HG03558 (cell line): ENCODE data around the gene HSD17B3.
"Not testable (repeated sequence)": the region's sequence is repeated elsewhere in the genome, so short reads cannot be mapped to it uniquely, and the experiment has no call there.

ENCODE experiments used
- ATAC-seq: cut with Tn5 transposase; IDR thresholded peaks from one replicate; pipeline ENCODE4 v1.9.1; 2021; ENCODE audit warnings: moderate number of reproducible peaks; ENCODE audit not compliant: unreplicated experiment; ENCODE audit errors: extremely low read depth

The HSD17B3 gene

GRCh38 chr9:96302021-96302420 is at the start of gene HSD17B3:
Gene HSD17B3 (minus strand): TSS chr9:96302176. CDS start chr9:96302104, 72 bp downstream.
- ATAC-seq = no peak

GRCh38 chr9:96350866-96351265 is 48.9 kb upstream of the HSD17B3 start:
- ATAC-seq = no peak

- no peak for ATAC-seq
Measured at GRCh38 chr9:96348261-96348660, 46.3 kb upstream of the HSD17B3 start.

GRCh38 chr9:96345551-96345950 is 43.6 kb upstream of the HSD17B3 start:
- ATAC-seq = no peak

- ATAC-seq = no peak
Measured at GRCh38 chr9:96344458-96345180, 42.6 kb upstream of the HSD17B3 start.

- no peak for ATAC-seq
Measured at GRCh38 chr9:96343515-96344360, 41.8 kb upstream of the HSD17B3 start.

- no peak for ATAC-seq
Measured at GRCh38 chr9:96342571-96343245, 40.7 kb upstream of the HSD17B3 start.

GRCh38 chr9:96340707-96341106 is 38.7 kb upstream of the HSD17B3 start:
- no peak for ATAC-seq

- ATAC-seq = no peak
Measured at GRCh38 chr9:96338299-96338698, 36.3 kb upstream of the HSD17B3 start.

GRCh38 chr9:96333958-96334357 is 32.0 kb upstream of the HSD17B3 start:
- no peak for ATAC-seq

- no peak for ATAC-seq
Measured at GRCh38 chr9:96331236-96331947, 29.4 kb upstream of the HSD17B3 start.

GRCh38 chr9:96327694-96328352 is 25.8 kb upstream of the HSD17B3 start:
- no peak for ATAC-seq

GRCh38 chr9:96323169-96323568 is 21.2 kb upstream of the HSD17B3 start:
- ATAC-seq = no peak

- ATAC-seq = not testable (repeated sequence)
Measured at GRCh38 chr9:96322736-96323135, 20.8 kb upstream of the HSD17B3 start.

- ATAC-seq = not testable (repeated sequence)
Measured at GRCh38 chr9:96322210-96322609, 20.2 kb upstream of the HSD17B3 start.

GRCh38 chr9:96321515-96321914 is 19.5 kb upstream of the HSD17B3 start:
- no peak for ATAC-seq

- ATAC-seq = no peak
Measured at GRCh38 chr9:96320749-96321280, 18.8 kb upstream of the HSD17B3 start.

- no peak for ATAC-seq
Measured at GRCh38 chr9:96318921-96319565, 17.1 kb upstream of the HSD17B3 start.

- no peak for ATAC-seq
Measured at GRCh38 chr9:96317335-96317980, 15.5 kb upstream of the HSD17B3 start.
